HG03457 (cell line): ENCODE measurements around the gene EPB41L4B.
"Not testable (repeated sequence)": the region's sequence is repeated elsewhere in the genome, so short reads cannot be mapped to it uniquely, and the experiment has no call there.

Source experiments
- ATAC-seq: cut with Tn5 transposase; IDR thresholded peaks from one replicate; pipeline ENCODE4 v1.9.1; 2021; ENCODE audit warnings: moderate number of reproducible peaks; ENCODE audit not compliant: unreplicated experiment

Gene EPB41L4B

GRCh38 chr9:109301012-109301411, 19.8 kb downstream of the EPB41L4B start:
- no peak for ATAC-seq

- no peak for ATAC-seq
Measured at GRCh38 chr9:109299891-109300290, 21.0 kb downstream of the EPB41L4B start.

GRCh38 chr9:109297899-109298298, 23.0 kb downstream of the EPB41L4B start:
- no peak for ATAC-seq

GRCh38 chr9:109295221-109296130, 25.4 kb downstream of the EPB41L4B start:
- no peak for ATAC-seq

- ATAC-seq, result no peak
Measured at GRCh38 chr9:109290385-109290784, 30.5 kb downstream of the EPB41L4B start.

GRCh38 chr9:109289931-109290330, 30.9 kb downstream of the EPB41L4B start:
- no peak for ATAC-seq

GRCh38 chr9:109289186-109289585, 31.7 kb downstream of the EPB41L4B start:
- ATAC-seq, result no peak

GRCh38 chr9:109286981-109287380, 33.9 kb downstream of the EPB41L4B start:
- no peak for ATAC-seq

GRCh38 chr9:109286571-109286977, 34.3 kb downstream of the EPB41L4B start:
- no peak for ATAC-seq

- ATAC-seq, result not testable (repeated sequence)
Measured at GRCh38 chr9:109283672-109284071, 37.2 kb downstream of the EPB41L4B start.

- no peak for ATAC-seq
Measured at GRCh38 chr9:109283012-109283411, 37.8 kb downstream of the EPB41L4B start.

- no peak for ATAC-seq
Measured at GRCh38 chr9:109282302-109282701, 38.6 kb downstream of the EPB41L4B start.

- ATAC-seq, result no peak
Measured at GRCh38 chr9:109281518-109281917, 39.3 kb downstream of the EPB41L4B start.

- no peak for ATAC-seq
Measured at GRCh38 chr9:109278848-109279247, 42.0 kb downstream of the EPB41L4B start.

- ATAC-seq, result no peak
Measured at GRCh38 chr9:109278216-109278615, 42.6 kb downstream of the EPB41L4B start.

GRCh38 chr9:109277451-109277850, 43.4 kb downstream of the EPB41L4B start:
- no peak for ATAC-seq

- ATAC-seq, result no peak
Measured at GRCh38 chr9:109276469-109277440, 44.1 kb downstream of the EPB41L4B start.

GRCh38 chr9:109274884-109275730, 45.8 kb downstream of the EPB41L4B start:
- ATAC-seq, result no peak

- ATAC-seq, result no peak
Measured at GRCh38 chr9:109273869-109274268, 47.0 kb downstream of the EPB41L4B start.

GRCh38 chr9:109272745-109273144, 48.1 kb downstream of the EPB41L4B start:
- ATAC-seq, result no peak

- ATAC-seq, result no peak
Measured at GRCh38 chr9:109272045-109272444, 48.8 kb downstream of the EPB41L4B start.
